ENCODE measurements around the gene PIP5K1B. TPM values are rescaled to one million over a fixed set of nuclear protein-coding genes. Genes with fewer than 3 reads are reported as not detected.
A peak's percentile ranks its signal among the peaks of the same experiment; 100 is the strongest.

The PIP5K1B gene
- polyA plus RNA-seq, 4 donors, result 7.6 to 8.5 (median 8.0) TPM

- no peak for DNase-seq (ENCODE audit: low read depth in 4 of 4, low spot score in 3 of 4)
These were observed 308.3 kb downstream of the PIP5K1B start for GRCh38 chr9:69013382-69013727.

GRCh38 chr9:69014013-69014412 is 309.0 kb downstream of the PIP5K1B start, which contains the start of gene PRKACG:
TSS of gene PRKACG (minus strand) at chr9:69014113. CDS start at chr9:69014092, 21 bp downstream.
- DNase-seq (ENCODE audit: low read depth in 4 of 4, low spot score in 3 of 4), result no peak

DNA sequence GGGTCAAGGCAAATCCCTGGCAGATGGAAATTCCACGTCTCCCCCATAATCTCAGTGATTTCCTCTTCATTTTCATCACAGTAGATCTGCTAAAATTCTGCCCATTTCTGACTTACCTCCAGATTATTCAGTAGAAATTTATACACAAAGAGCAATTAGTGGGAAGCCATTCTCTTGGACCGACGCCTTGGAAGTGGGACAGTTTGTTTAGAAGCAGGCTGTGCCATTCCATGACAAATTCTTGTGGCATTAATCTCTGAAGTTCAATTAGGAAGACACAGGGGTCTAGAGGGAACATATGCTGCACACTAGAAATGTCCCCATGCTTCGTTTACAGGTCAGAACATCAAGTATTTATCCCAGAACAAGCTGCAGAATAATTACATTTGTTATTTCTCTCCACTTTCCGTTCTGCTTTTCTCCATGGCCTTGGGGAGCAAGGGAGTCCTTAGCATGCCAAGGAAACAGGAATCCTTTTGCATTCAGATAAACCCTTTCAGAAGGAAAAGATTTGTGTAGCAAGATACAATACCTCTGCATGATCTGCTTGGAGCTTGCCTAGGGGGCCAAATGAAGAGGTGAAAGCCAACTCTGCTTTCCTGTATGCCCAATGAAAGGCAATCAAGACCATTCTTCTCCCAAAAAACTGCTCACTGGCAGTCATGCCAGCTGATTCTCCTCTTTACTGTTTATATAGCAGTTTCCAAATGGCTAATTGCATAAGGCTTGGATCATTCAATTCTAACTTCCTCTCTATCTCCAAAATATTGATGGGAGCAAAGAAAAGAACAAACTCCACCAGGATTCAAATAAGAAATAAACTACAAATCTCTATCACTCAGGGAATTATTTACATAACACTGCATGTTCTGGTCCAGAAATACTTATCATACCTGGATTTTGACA is 311.4 kb downstream of the PIP5K1B start:
- DNase-seq (ENCODE audit: low read depth in 4 of 4, low spot score in 3 of 4), result no peak

DNA sequence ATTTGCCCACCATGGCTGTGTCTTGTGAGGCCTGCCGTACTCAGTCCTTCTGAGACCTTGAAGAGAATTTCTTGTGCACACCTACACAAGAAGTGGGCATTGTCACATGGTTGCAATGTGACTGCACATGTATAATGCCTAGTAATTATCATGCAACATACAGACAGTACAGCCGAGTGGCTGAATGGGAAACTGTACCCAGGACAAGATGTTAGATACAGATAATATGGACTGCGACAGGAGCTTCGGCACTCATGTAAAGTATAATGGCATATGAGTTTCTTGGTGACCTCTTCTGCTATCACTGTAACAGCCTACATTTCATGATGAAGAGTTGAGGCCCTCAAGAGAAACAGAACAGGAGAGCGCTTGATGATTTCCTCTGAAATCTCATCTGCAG is 313.7 kb downstream of the PIP5K1B start:
- no peak for DNase-seq (ENCODE audit: low read depth in 4 of 4, low spot score in 3 of 4)

GRCh38 chr9:69019808-69020207 is 314.8 kb downstream of the PIP5K1B start:
- DNase-seq (ENCODE audit: low read depth in 4 of 4, low spot score in 3 of 4), result no peak

- no peak for DNase-seq (ENCODE audit: low read depth in 4 of 4, low spot score in 3 of 4)
These were observed 315.5 kb downstream of the PIP5K1B start for GRCh38 chr9:69020301-69021145.

GRCh38 chr9:69023650-69024049 is 318.6 kb downstream of the PIP5K1B start:
- no peak for DNase-seq (ENCODE audit: low read depth in 4 of 4, low spot score in 3 of 4)

DNA sequence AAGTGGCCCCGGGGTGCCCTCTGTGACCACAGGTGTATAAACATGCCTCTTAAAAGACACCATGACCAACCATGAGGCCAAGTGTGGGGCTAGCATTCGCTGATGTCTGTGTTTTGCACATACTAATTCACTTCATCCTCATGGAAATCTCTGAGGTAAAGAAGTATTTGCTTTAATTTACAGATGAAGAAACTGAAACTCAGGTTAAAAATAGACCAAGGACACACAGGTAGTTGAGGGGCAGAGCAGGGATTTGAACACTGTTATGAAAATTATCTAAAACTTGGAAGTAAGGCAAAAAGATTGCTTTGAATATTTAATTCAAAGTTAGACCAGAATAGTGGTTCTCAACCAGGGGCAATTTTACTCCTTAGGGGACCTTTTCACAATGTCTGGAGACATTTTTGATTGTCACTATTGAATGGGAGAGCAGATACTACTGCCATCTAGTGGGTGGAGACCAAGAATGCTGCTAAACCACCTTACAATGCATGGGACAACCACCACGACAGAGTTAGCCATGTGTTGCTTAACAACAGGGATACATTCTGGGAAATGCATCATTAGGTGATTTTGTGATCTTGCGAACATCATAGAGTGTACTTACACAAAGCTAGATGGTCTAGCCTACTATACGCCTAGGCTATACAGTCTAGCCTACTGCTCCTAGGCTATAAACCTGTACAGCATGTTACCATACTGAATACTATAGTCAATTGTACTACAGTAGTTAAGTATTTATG is 322.5 kb downstream of the PIP5K1B start:
- peak in 3 of 4 donors; percentile 36 to 48 (median 39) for DNase-seq (ENCODE audit: low read depth in 4 of 4, low spot score in 3 of 4)

- DNase-seq (ENCODE audit: low read depth in 4 of 4, low spot score in 3 of 4), result no peak
These were observed 323.7 kb downstream of the PIP5K1B start for GRCh38 chr9:69028754-69029153.

DNA sequence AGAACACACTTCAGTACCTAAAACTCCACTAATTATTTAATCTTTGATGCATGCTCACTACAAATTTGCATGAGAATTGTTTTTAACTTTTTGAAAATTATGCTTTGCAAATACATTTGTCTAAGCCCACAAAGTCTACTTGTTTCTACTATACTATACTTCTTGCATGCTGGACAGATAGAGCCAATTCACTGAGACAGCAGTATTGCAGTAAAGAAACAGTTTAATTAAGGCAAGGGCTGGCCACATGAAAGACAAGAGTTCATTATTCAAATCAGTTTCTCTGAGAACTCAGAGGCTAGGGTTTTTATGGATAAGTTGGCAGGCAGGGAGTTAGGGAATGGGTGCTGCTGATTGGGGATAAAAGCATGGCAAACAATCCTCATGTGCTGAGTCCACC is 324.5 kb downstream of the PIP5K1B start:
- no peak for DNase-seq (ENCODE audit: low read depth in 4 of 4, low spot score in 3 of 4)

DNA sequence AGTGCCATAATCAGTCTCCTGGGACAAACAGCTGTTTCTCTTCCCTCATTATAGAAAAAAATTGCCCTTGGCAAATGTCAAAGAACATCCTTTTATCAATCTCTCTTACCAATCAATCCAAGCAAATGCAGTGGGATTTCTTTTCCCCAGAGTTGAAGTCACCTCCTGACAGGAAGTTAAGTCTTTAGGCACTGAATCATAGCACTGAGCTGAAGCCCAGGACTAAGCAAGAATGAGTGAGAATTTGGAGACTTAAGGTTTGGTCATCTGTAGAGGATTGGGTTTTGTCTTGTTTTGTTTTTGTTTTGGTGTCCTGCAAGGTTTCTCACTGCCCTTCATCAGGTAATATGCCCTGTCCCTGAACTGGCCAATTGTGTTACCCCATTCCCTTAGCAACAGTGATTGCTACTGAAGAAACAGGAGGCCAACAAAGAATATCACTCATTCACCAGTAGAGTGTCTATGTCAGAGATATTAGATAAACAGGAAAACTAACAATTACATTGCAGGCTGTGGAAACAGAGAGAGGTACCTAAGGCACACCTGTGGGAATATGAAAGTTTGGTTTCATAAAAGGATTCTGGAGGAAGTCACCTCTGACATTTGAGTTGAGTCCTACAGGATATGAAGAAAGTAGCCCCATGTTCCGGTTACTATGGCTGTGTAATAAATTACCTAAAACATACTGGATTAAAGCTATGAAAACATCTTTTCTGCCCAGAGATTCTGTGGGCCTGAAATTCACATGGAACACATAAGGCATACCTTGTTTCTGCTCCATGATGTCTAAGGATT is 326.0 kb downstream of the PIP5K1B start:
- DNase-seq (ENCODE audit: low read depth in 4 of 4, low spot score in 3 of 4), result no peak

DNA sequence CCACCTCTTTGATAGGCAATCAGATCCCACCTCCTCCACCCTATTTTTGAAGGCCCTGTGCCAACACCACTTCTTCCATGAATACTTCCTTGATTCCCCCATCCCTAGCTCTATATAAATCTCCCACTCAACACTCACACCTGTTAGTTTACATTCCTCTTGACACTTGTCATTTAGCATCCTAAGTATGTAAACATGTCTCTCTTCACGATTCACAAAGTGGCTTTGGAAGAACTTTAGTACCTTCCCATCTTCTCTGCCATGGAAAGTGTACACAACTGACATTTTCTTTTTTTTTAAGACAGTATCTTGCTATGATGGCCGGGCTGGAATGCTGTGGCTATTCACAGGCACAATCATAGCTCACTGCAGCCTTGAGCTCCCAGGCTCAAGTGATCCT is 329.0 kb downstream of the PIP5K1B start:
- DNase-seq (ENCODE audit: low read depth in 4 of 4, low spot score in 3 of 4), result no peak

DNA sequence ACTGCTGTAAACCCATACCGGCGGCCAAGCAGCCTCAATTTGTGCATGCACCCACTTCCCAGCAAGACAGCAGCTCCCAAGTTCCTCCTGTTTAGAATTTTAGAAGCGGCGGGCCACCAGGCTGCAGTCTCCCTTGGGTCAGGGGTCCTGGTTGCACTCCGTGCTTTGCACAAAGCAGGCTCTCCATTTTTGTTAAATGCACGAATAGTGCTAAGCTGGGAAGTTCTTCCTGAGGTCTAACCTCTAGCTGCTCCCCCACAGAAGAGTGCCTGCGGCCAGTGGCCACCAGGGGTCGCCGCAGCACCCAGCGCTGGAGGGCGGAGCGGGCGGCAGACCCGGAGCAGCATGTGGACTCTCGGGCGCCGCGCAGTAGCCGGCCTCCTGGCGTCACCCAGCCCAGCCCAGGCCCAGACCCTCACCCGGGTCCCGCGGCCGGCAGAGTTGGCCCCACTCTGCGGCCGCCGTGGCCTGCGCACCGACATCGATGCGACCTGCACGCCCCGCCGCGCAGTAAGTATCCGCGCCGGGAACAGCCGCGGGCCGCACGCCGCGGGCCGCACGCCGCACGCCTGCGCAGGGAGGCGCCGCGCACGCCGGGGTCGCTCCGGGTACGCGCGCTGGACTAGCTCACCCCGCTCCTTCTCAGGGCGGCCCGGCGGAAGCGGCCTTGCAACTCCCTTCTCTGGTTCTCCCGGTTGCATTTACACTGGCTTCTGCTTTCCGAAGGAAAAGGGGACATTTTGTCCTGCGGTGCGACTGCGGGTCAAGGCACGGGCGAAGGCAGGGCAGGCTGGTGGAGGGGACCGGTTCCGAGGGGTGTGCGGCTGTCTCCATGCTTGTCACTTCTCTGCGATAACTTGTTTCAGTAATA is 330.6 kb downstream of the PIP5K1B start, which contains the start of gene FXN:
TSS of gene FXN (plus strand) at position 315 of the 871 bp plus-strand sequence. CDS start at position 346, 31 bp downstream.
- DNase-seq (ENCODE audit: low read depth in 4 of 4, low spot score in 3 of 4), result peak; percentile 59 to 85 (median 64)

DNA sequence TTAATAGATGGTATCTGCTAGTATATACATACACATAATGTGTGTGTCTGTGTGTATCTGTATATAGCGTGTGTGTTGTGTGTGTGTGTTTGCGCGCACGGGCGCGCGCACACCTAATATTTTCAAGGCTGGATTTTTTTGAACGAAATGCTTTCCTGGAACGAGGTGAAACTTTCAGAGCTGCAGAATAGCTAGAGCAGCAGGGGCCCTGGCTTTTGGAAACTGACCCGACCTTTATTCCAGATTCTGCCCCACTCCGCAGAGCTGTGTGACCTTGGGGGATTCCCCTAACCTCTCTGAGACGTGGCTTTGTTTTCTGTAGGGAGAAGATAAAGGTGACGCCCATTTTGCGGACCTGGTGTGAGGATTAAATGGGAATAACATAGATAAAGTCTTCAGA is 331.3 kb downstream of the PIP5K1B start:
- no peak for DNase-seq (ENCODE audit: low read depth in 4 of 4, low spot score in 3 of 4)

GRCh38 chr9:69036799-69037198 is 331.8 kb downstream of the PIP5K1B start:
- no peak for DNase-seq (ENCODE audit: low read depth in 4 of 4, low spot score in 3 of 4)

GRCh38 chr9:69040646-69041045 is 335.6 kb downstream of the PIP5K1B start:
- no peak for DNase-seq (ENCODE audit: low read depth in 4 of 4, low spot score in 3 of 4)

DNA sequence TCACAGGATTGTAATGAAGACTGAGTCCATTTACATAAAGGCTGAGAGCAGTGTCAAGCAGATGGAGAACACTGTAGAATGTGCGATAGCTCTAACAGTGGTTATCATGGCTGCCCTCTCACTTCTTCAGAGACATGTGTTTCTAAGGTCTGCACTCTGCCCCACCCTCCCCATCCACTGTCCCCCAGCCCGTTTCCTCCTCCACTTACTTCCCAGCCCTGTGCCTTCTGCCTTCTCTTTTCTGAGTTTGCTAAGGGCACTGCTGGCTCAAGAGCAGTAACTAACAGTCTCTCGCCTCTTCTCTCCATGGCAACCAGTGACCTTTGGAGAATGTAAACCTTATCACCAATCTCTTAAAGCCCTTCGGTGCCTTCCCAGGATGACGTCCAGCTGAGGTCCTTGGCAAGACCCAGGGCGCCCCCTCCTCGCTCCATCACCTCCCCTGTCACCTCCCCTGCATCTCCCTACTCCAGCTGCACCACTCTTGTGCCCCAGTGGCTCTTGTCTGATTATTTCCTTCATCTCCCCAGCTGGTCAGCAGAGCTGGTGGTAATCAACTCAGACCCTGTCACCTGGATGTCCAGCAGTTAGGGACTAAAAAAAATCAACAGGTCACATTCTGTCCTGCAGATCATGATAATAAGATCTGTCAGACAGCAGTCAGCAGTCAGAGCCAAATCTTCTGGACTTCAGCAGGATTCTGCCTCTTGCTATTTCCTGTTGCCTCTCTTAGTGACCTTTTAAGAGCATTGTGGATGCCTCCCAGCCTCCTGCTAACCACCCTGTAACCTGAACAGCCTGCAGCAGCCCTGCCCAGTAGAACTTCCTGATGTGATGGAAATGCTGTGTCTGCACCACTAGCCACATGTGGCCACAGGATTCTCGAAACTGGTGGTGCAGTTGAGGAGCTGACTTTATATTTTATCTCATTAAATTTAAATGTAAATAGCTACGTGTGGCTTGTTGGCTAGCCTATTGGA is 339.5 kb downstream of the PIP5K1B start:
- no peak for DNase-seq (ENCODE audit: low read depth in 4 of 4, low spot score in 3 of 4)

DNA sequence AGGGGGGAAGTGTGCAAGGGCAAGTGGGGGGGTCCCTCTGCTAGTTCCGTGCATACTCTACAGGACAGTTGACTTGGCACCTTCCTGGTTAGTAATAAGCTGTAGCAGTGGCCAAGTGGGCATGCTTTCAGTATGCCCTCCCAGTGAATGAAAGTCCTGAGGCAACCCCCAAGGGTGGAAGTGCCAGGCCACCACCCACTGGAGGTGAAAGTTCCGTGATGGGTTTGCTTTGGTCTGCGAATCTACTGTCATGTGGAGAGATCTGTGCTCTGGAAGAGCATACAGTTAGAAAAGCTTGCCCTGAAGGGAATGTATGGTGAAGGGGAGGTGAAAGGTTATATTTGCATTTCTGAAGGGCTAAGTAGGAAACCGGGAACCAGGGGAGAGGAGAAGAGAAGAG is 340.8 kb downstream of the PIP5K1B start:
- no peak for DNase-seq (ENCODE audit: low read depth in 4 of 4, low spot score in 3 of 4)

Data from right renal pelvis (tissue), 4 donors.